Measurements from ENCODE around the gene MRNIP.
A peak's percentile ranks its signal among the peaks of the same experiment; 100 is the strongest.
"Not testable (repeated sequence)": the region's sequence is repeated elsewhere in the genome, so short reads cannot be mapped to it uniquely, and the experiment has no call there.

MRNIP gene

DNA sequence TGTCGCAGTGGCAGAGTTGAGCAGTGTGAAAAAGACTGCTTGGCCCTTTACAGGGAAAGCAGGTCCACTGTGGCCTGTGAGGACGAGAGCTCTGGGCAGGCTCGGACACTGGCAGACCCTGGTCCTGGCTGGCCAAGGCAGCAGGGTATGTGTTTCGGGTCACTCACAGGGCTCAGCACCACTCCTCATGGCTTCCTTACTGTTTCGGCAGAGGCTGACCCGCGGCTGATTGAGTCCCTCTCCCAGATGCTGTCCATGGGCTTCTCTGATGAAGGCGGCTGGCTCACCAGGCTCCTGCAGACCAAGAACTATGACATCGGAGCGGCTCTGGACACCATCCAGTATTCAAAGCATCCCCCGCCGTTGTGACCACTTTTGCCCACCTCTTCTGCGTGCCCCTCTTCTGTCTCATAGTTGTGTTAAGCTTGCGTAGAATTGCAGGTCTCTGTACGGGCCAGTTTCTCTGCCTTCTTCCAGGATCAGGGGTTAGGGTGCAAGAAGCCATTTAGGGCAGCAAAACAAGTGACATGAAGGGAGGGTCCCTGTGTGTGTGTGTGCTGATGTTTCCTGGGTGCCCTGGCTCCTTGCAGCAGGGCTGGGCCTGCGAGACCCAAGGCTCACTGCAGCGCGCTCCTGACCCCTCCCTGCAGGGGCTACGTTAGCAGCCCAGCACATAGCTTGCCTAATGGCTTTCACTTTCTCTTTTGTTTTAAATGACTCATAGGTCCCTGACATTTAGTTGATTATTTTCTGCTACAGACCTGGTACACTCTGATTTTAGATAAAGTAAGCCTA, 22.2 kb downstream of the MRNIP start:
- DNase-seq: peak; percentile 52

- not testable (repeated sequence) for DNase-seq
Observed at GRCh38 chr5:179834871-179835270, 23.7 kb downstream of the MRNIP start.

DNA sequence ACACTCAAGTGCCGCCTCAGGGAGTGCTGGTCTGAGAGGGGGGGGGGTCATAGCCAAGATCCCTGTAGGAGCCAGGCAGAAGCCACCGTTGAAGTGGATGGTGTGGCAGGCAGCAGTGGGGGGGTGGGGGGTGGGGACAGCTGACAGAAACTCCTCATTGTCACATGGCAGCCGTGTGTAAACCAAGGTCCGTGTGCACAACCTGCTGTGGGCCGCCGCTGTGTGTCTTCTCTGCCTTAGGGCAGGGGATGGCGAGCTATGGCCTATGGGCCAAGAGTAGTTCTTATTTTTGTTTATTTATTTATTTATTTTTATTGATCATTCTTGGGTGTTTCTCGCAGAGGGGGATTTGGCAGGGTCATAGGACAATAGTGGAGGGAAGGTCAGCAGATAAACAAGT, 24.5 kb downstream of the MRNIP start:
- DNase-seq: peak; percentile 32

DNA sequence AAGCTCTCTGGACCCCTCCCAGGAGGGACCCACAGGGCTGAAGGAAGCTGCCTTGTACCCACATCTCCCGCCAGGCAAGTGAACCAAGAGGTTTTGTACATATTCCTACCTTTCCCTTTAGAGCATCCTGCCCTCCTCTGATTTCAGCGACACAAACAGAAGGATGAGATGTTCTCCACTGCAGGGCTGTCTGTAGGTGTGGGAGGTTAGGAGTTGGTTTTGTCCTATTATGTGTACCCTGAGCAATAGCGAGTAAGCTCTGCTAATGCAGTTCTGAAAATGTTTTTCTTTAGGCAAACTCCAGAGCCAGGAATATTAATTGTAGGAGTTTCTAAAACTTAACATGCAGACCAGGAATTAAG, 24.9 kb downstream of the MRNIP start:
- DNase-seq: no peak

DNA sequence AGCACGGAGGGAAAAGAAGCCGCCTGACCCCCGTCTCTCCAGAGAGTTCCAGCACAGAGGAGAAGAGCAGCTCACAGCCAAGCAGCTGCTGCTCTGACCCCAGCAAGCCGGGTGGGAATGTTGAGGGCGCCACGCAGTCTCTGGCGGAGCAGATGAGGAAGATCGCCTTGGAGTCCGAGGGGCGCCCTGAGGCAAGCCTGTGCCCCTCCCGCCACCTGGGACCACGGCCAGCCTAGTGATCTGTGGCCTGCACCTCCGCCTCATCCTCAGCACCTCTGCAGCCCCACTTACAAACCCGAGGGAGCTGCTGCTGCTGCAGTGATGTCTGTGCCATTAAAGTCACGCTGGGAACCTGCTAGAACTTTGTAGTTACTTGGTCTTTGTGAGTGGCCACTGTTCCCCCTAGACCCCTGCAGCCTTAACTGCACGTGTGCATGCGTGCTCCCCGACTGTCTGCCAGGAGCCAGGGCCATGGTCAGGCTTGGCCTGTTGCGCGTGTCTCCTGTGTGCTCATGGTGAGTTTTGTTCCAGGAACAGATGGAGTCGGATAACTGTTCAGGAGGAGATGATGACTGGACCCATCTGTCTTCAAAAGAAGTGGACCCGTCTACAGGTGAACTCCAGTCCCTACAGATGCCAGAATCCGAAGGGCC, 25.4 kb downstream of the MRNIP start:
- DNase-seq: no peak

DNA sequence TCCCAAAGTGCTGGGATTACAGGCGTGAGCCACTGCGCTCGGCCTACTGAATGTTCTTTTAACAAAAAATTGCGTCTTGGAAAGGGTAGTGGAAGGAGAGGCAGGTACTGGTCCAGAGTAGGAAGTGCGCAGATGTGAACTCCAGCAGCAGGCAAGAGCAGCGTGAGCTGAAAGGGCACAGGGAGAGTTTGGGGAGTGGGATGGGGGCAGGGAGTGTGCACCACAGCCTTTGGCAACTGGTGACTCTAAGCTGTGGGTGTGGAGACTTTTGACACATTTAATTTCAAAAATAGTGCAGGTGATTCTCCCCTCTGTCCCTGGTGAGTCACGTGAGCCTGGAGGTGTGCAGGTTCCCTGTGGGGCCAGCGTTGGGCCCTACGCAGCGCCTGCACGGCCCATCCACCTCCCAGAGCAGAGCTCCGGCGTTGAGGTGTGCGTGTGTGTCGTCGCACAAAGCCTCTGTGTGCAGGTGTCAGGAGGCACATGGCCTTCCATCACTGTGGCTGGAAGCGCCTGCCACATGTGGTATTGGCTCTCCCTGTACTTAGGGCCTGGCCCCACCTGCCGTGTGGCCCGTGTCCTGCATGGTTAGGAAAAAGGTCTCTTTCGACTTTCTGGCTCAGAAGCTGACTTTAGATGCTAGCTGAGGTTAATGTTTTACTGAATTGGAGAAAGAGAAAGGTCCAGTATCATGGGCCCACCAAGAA, 26.4 kb downstream of the MRNIP start:
- no peak for DNase-seq

GRCh38 chr5:179830818-179831468, 27.7 kb downstream of the MRNIP start:
- no peak for DNase-seq

GRCh38 chr5:179829732-179830435, 28.7 kb downstream of the MRNIP start:
- DNase-seq: peak; percentile 63

DNA sequence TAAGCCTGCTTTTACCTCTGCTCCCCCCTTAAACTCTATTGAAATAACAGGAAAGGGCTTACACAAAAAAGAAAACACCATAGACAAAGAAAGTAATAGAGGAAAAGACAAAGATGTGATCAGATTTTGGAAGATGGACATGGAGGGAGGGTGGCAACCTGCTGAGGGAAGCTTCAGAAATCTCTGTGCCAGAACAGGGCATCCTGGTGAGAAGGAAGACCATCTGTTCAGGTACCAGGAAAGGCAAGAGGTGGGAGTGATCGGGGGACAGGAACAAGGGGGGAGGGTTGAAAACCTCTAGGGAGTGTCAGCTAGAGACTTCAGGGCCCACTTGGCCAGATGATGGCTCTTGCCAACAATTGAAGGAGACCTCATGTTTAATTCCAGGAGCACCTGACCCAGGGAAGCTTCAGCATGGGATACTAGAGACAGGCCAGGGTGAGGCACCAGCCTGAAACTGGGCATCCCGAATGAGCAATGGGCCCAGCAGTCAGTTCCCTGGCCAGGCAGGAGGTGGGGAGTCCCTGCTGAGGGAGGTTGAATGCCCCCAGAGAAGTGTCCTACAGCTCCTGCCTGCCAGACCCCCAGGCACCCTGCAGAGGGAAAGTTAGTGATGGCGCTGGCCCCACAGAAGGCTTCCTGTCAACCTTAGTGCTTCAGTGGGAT, 29.7 kb downstream of the MRNIP start:
- no peak for DNase-seq

GRCh38 chr5:179827680-179828079, 30.9 kb downstream of the MRNIP start:
- DNase-seq: peak; percentile 33

DNA sequence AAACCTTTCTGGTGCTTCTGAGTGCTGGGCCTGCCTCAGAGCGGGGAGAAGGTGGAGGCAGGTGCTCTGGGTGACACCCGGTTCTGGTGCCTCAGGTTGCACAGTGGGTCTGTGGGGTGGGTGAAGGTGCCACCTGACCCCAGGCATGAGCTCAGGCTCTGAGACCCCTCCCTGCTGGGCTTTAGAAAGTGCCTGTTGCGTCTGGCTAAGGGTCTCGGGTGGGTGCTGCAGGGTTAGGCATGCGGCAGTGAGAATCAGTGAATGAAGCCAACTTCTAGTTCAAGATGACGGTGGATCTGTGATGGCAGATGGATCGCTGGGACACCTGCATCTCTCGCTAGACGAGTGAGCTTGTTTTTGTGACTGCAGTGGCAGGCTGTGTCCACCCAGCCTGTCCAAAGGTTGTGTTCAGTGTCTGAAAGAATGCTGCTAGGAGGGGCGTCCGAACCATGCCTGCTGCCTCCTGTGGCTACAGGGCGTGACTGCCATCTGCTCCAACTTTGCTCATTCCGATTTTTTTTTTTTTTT, 32.9 kb downstream of the MRNIP start:
- DNase-seq: peak; percentile 31

DNA sequence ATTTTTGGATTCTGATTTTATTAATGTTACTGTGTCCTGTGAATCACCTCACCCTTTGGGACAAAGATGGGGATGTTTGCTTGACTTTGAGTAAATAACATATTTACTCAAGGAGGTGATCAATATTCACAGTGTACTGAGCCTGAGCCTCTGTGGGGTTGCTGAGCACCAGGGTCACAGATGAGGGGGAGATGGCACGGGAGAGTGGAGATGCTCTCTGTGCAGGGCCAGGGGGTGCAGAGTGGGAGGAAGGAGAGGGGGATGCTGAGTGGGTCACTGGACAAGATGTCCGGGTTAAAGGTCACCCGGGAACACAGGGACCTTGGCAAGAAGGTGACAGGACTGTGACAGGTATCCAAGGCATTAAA, 33.9 kb downstream of the MRNIP start:
- no peak for DNase-seq

- no peak for DNase-seq
Observed at GRCh38 chr5:179823937-179824744, 34.5 kb downstream of the MRNIP start.

GRCh38 chr5:179822444-179822990, 36.1 kb downstream of the MRNIP start:
- no peak for DNase-seq

DNA sequence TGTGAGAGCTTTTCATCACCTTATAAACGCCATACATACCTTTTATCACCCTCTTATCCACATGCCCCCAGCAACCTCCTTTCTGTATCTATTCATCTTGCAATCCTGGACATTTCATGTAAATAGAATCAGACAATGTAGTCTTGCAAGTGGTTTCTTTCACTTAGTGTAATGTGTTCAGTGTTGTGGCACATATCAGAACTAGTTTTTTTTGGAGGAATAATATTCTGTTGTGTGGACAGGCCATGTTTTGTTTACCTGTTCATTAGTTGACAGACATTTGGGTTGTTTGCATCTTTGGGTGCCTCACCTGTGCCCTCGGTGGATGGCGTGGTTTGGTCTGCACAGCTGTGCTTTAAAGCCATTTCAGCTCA, 36.6 kb downstream of the MRNIP start:
- no peak for DNase-seq

GRCh38 chr5:179821298-179822058, 37.1 kb downstream of the MRNIP start:
- DNase-seq: peak; percentile 96

DNA sequence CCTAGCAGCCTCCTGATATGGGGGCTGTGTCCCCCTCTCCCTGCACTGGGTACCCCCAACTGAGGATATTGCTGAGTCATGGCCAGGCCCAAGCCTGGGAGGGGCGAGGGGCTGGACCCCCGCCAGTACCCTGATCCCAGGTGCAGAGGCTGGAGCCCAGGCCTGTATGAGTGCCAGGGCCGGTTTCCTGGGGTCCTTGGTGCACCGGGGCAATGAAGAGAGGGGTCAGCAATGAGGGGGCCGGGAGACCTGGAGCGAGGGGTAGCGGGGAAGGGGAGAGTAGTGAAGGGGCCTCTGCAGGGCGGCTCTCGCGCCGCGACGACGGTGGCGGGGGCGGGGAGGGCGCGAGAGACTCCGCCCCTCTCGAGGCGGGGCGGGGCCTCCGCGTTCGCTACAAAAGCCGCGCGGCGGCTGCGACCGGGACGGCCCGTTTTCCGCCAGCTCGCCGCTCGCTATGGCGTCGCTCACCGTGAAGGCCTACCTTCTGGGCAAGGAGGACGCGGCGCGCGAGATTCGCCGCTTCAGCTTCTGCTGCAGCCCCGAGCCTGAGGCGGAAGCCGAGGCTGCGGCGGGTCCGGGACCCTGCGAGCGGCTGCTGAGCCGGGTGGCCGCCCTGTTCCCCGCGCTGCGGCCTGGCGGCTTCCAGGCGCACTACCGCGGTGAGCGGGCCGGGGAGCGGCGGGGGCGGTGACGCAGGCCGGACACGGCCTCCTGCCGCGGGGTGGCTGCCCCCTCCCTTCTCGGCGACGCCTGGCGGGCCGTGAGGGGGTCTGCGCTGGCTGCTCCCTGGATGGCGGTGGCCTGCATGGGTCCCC, 37.9 kb downstream of the MRNIP start, which contains the start of gene SQSTM1:
Gene SQSTM1, plus strand, starts transcription at position 423 of the 815 bp plus-strand sequence. Its CDS starts 32 bp downstream, at position 455.
- peak; percentile 92 for DNase-seq

- DNase-seq: peak; percentile 65
Observed at GRCh38 chr5:179820127-179820482, 38.5 kb downstream of the MRNIP start.

Data from DMS53 (cell line).